ENCODE data around the gene KSR1. TPM values are rescaled to one million over a fixed set of nuclear protein-coding genes. Genes with fewer than 3 reads are reported as not detected.

Gene KSR1
- polyA plus RNA-seq, 1 of the 3 experiments (the other 2 are of a cell fraction) = 7.5 TPM

DNA sequence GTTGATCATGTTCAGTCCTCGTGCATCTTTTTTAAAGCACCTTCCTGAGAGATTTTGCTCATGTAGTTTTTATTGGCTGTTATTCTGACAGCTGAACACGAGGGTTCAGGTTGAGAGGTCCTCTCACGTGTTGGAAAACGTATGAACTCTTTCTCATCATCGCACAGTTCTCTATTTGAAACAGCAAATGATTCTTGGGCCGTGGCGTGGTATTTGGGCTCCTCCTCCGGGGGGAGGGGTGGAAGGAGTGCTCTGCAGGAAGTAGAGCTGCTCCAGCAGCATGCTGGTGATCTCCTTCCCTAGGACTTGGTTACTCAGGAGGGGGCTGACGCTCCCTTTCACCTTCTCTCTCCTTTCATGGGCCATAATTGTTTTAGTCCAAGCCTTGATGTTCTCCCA is 70.4 kb downstream of the KSR1 start:
- H2AFZ ChIP-seq (ENCODE audit: low read depth) = no peak overlapping the region
- H3K27ac ChIP-seq (ENCODE audit: low read depth in 2 of 2, low read length in 1 of 2) = no peak overlapping the region
- H4K20me1 ChIP-seq (ENCODE audit: insufficient read depth) = no peaks in the 10 kb centered on the region
- WGBS (ENCODE audit: low lambda C conversion rate) = 79% methylated on average over 9 of the region's 9 CpGs
- H3K4me1 ChIP-seq (ENCODE audit: control insufficient read depth in 1 of 2, insufficient read depth in 2 of 2, low read depth in 1 of 2, low read length in 1 of 2) = peaks cover 0 to 6% of the 10 kb centered on the region in 2 experiments; a peak in 1 of 4 replicates
- no peak for TF ChIP-seq RCOR1 (IDR thresholded peaks at IDR 0.05; ENCODE audit: low read length)
- no peak for TF ChIP-seq FOXM1 (IDR thresholded peaks at IDR 0.05; ENCODE audit: low read depth)
- TF ChIP-seq TEAD4 (IDR thresholded peaks at IDR 0.05; ENCODE audit: borderline replicate concordance, insufficient read depth) = no peak
- TF ChIP-seq NFIC (IDR thresholded peaks at IDR 0.05; ENCODE audit: borderline replicate concordance) = no peak
- TF ChIP-seq, protein P1, sequence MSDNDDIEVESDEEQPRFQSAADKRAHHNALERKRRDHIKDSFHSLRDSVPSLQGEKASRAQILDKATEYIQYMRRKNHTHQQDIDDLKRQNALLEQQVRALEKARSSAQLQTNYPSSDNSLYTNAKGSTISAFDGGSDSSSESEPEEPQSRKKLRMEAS (IDR thresholded peaks at IDR 0.05; ENCODE audit: low read depth) = no peak
- no peak for TF ChIP-seq SMC3 (IDR thresholded peaks at IDR 0.05; ENCODE audit: low read depth, low read length)
- TF ChIP-seq REST (IDR thresholded peaks at IDR 0.05; ENCODE audit: low read depth, low read length) = no peak
- TF ChIP-seq YY1 (IDR thresholded peaks at IDR 0.05; ENCODE audit: low read depth) = no peak
- no peak for TF ChIP-seq ZBTB33 (IDR thresholded peaks at IDR 0.05; ENCODE audit: borderline replicate concordance, low read depth)
- H3K79me2 ChIP-seq (ENCODE audit: insufficient read depth) = no peaks in the 10 kb centered on the region
- H3K9me2 ChIP-seq = no peaks in the 10 kb centered on the region
- ChIA-PET POLR2A (no interaction called here), CTCF (no interaction called here)
- no peaks in the 10 kb centered on the region for H3K9me3 ChIP-seq
- no peak overlapping the region for H3K9ac ChIP-seq
- H3F3A ChIP-seq (replicated peaks; ENCODE audit: insufficient read depth) = no peaks in the 10 kb centered on the region
- no peaks in the 10 kb centered on the region for H3K36me3 ChIP-seq (replicated peaks in 1 of 2; ENCODE audit: control insufficient read depth in 1 of 2, insufficient read depth in 2 of 2, low read length in 1 of 2)
- no peak for DNase-seq
- H3K4me3 ChIP-seq (ENCODE audit: low read depth in 2 of 2, low read length in 1 of 2) = no peak overlapping the region
- H3K4me2 ChIP-seq = no peak overlapping the region
- no peaks in the 10 kb centered on the region for H3K27me3 ChIP-seq (ENCODE audit: insufficient read depth)

DNA sequence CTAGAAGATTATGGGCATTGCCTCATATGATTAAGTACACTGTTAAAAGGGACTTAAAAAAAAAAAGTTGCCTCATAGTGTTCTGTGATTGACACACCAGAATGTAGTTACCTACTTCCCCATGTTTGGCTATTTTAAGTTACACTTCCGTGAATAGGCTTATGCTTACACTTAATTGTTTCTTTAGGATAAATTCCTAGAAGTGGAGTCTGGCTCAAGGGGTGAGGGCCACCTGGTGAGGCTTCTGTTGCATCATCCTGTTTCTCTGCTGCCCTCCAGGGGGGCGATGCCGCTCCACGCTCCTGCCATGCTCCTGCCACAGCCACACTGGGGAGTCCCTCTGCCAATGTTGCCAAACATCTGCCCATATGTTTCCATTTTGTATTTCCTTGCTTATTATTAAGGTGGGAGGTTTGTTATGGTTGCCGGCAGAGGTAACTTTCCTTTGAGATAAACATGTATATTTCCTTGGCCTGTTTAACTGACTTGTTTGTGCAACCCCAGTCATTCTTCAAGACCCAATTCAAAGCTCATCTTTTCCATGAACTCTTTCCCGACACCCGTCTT is 73.1 kb downstream of the KSR1 start:
- ChIA-PET POLR2A (no interaction called here), CTCF (interaction anchor here (0.9 to 1.2 kb wide), 3 partner anchors 11 to 70 kb away, joined by 4 read pairs; no protein-coding TSS in a partner anchor)
- peak; percentile 52 for DNase-seq
- H2AFZ ChIP-seq (ENCODE audit: low read depth) = no peak overlapping the region
- no peaks in the 10 kb centered on the region for H3K9me3 ChIP-seq
- H3K27me3 ChIP-seq (ENCODE audit: insufficient read depth) = no peaks in the 10 kb centered on the region
- H3K36me3 ChIP-seq (replicated peaks in 1 of 2; ENCODE audit: control insufficient read depth in 1 of 2, insufficient read depth in 2 of 2, low read length in 1 of 2) = no peaks in the 10 kb centered on the region
- H3K9ac ChIP-seq = no peak overlapping the region
- 80% methylated on average over 7 of the region's 7 CpGs for WGBS (ENCODE audit: low lambda C conversion rate)
- no peaks in the 10 kb centered on the region for H3K79me2 ChIP-seq (ENCODE audit: insufficient read depth)
- TF ChIP-seq FOXJ3 (CRISPR knock-in tag; IDR thresholded peaks at IDR 0.05) (no peak), SMC3 (IDR thresholded peaks at IDR 0.05; ENCODE audit: low read depth, low read length) (peak; percentile 23), RAD21 (IDR thresholded peaks at IDR 0.05; ENCODE audit: low read length) (peak; percentile 44)
- no peak overlapping the region for H3K4me3 ChIP-seq (ENCODE audit: low read depth in 2 of 2, low read length in 1 of 2)
- H3K4me1 ChIP-seq (ENCODE audit: control insufficient read depth in 1 of 2, insufficient read depth in 2 of 2, low read depth in 1 of 2, low read length in 1 of 2) = peaks cover 8 to 10% of the 10 kb centered on the region in 2 experiments; a peak in 2 of 4 replicates
- no peaks in the 10 kb centered on the region for H3F3A ChIP-seq (replicated peaks; ENCODE audit: insufficient read depth)
- H3K9me2 ChIP-seq = no peaks in the 10 kb centered on the region
- H3K4me2 ChIP-seq = no peak overlapping the region
- H4K20me1 ChIP-seq (ENCODE audit: insufficient read depth) = no peaks in the 10 kb centered on the region
- H3K27ac ChIP-seq (ENCODE audit: low read depth in 2 of 2, low read length in 1 of 2) = no peak overlapping the region
